Head of caudate nucleus (tissue), 42 donors: Measurements from ENCODE around the gene MBD5.

Source experiments
- DNase-seq, 42 donors: peaks; one replicate each; pipeline versions ENCODE4 v3.0.0 to v3.0.0-alpha.2; 2020 to 2021; ENCODE audit warnings: mixed read lengths in 7 of 42
- intact Hi-C: fragments of 100-400 bp; cut with DNase I; formaldehyde crosslinking; loops from one replicate; pipeline ENCODE4 v1.15.0; 2022

Gene MBD5

DNA sequence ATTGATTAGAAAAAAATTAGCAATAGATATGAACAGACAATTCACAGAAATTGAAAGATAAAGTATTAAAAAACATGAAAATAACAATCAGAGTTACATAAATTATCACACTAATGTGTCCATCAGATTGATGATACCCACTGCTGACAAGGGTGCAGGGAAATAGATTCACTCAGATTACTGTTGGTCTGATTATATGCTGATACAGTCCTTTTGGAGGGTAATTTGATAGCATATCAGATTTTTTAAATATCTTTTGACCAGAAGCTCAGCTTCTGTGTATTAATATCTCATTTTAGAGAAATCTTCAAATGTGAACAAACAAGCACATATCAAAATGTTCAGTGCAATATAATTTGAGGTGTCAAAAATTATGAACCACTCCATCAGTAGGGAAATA is 465.8 kb downstream of the MBD5 start:
- intact Hi-C loops, result no loop called here
- DNase-seq, result no peak

GRCh38 chr2:148487439-148487838 is 466.5 kb downstream of the MBD5 start:
- intact Hi-C loops, result no loop called here
- no peak for DNase-seq

DNA sequence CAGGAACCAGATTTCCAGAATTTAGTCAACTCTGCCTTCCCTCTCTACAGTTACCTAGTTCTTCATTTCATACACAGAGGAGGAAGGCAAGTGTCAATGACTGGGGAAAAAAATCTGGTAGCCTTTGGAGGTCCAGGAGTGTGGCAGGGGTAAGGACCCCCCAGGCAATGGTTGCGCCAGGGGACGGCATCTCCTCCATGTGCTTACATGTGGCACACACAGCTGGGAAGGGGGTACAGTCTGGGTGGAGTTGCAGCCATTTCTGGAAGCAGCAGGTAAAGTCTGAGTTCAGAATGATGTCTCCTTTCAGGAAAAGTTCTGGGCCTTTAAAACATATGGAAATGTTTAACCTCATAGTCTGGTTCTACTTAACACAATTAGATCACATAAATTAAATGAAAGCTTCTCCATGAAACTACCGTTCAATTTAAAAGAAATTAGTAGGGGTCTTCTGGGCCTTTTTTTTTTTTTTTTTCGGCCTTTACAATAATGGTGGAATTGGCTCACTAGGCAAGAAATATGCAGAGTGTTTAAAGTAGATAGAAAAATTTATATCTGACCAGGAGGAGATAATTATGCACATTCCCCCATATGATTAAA is 470.0 kb downstream of the MBD5 start:
- DNase-seq, result no peak
- intact Hi-C loops, result no loop called here

- no peak for DNase-seq
- intact Hi-C loops, result no loop called here
Observed at GRCh38 chr2:148493822-148494563, 473.1 kb downstream of the MBD5 start.

GRCh38 chr2:148495586-148495985 is 474.7 kb downstream of the MBD5 start:
- intact Hi-C loops, result no loop called here
- DNase-seq, result no peak

- no peak for DNase-seq
- intact Hi-C loops, result no loop called here
Observed at GRCh38 chr2:148501545-148501944, 480.7 kb downstream of the MBD5 start.

DNA sequence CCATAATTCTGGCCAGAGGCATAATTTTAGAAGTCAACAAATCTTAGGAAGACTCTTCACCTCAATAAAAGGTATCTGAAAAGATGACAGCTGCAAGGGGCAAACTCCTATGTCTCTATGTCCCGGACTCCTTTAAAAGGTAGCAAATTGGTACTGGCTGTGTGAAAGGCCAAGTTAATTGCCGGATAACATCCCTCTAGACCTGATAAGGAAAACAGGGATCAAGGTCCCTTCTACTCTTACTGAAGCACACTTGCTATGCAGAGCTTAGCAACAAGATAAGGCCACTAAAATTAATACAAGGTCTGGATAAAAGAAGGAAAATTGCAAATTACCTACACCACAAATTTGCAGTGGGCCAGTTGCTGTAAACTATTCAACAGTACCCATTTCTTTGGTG is 482.6 kb downstream of the MBD5 start:
- intact Hi-C loops, result no loop called here
- DNase-seq, result no peak

DNA sequence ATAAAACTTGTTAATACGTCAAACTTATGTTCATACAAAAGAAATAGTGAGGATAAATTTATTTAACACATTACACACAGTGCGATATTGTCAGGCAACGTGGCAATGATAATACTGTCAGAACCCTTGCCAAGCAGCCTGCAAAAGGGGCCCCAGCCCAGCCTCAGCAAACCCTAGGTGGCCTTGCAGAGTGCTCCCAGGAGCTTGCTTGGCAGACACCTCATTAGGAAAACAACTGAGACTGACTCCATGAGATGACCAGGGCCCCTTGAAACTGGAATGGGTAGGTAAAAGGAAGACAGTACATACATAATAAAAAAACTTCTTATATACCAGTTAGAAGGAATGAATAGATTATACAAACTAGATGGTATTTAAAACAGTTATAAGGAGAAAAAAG is 487.1 kb downstream of the MBD5 start:
- intact Hi-C loops, result no loop called here
- no peak for DNase-seq

DNA sequence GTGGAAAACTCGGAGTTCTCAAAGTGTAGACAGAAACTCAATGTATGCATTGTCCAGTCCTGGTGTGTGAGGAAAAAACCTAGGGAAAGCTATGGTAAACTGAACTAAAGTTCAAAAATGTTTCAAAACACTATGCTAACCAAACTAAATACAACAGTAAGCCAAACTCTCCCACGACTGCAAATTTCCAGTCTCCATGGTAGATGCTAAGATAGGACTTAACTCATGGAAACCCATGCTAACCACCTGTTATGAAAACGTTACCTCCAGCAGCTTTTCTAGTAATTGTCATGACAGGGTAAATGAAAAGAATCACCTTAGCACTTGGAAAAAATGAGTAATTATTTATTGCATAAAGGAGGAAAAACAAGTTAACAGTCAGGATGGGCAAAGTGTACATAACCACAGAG is 488.0 kb downstream of the MBD5 start:
- no peak for DNase-seq
- intact Hi-C loops, result no loop called here

DNA sequence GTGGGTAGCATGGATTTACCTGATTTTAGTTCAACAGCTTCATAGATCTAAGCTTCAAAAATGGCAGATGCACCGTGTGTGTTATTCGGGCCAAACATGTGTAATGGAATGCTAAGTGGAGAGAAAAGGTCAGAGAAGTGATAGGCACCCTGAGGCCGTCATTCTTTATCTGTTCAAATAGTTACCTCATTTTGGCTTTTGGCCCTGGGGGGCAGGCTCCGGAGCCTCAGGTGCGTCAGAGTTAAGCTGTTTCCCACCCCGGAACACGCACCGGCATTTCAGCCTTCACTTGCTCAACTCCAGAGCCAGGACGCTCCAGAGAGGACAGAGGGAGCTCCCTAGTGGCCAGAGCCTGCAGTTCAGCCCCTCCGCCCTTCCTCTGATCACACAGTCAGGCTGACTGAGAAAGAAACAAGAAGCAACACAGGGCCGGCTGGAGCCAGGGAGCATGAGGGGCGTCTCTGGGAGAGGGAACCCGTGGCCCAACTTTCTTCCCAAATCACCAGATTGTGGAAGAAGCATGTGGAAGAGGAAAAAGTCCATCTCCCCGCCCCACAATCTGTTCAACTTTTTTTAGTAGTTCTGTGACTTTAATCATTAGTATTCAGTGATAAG is 488.5 kb downstream of the MBD5 start:
- peak; percentile 59 to 91 (median 80) for DNase-seq
- intact Hi-C loops, result no loop called here

DNA sequence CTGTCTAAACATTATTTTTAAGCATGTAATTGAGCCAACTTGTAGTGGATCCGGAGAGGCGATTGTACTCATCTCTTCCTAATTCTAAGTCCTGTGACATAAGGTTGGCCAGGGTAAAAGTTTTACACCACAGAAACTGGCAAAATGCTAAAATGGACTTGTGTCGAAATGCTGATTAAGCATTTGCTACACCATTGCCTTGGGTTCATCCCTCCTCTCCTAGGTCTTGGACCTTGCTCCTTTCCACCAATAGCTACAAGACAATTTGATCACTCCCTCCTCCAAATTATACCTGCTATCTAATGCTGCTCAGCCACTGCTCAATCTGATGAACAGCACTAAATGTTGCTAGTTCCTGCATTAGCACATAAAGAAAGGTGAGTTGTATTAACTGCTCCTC is 491.0 kb downstream of the MBD5 start:
- DNase-seq, result no peak
- intact Hi-C loops, result loop anchor here (5.0 kb wide), 1 partner anchor 575 kb away; no protein-coding TSS in a partner anchor

DNA sequence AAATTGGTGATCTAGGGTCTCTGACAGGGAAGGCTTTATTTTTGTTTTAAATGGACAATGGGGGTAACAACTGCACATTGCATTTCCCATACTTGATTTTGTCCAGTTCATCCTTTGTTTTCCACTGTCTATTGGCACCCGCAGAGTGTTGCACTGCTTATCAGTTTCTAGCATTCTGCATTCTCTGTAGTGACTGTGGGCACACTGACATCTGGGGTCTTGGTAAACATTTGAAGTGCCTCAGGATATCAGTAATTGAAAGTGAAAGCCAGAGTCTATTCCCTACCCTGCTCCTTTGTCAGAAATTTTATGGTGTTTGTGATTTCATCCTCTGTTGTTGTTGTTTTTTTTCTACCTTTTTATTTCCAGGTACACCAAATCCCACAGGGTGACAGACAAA is 491.6 kb downstream of the MBD5 start:
- no peak for DNase-seq
- intact Hi-C loops, result loop anchor here (5.0 kb wide), 1 partner anchor 575 kb away; no protein-coding TSS in a partner anchor

DNA sequence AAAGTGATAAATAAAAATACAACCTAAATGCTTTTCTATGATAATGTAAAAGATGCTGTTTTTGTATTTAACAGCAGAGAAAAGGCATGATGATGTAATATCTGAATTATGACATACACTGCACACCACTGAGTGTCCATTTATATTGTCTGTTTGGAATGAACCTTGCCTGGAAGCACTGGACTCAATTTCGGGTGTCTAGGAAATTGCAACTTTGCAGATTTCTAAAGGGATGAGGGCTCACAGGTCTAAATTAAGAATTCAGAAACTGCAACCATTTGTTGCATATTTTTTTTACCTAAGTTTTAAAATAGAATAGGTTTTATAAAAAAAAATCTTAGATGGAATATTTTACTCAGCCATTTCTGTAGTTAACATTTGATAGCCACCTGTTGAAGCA is 492.5 kb downstream of the MBD5 start:
- DNase-seq, result no peak
- intact Hi-C loops, result loop anchor here (5.0 kb wide), 1 partner anchor 576 kb away; no protein-coding TSS in a partner anchor

- intact Hi-C loops, result no loop called here
- DNase-seq, result no peak
Observed at GRCh38 chr2:148515120-148515519, 494.2 kb downstream of the MBD5 start.

GRCh38 chr2:148515976-148516375 is 495.1 kb downstream of the MBD5 start:
- intact Hi-C loops, result no loop called here
- no peak for DNase-seq

- no peak for DNase-seq
- intact Hi-C loops, result no loop called here
Observed at GRCh38 chr2:148517296-148517695, 496.4 kb downstream of the MBD5 start.

- no peak for DNase-seq
- intact Hi-C loops, result no loop called here
Observed at GRCh38 chr2:148517822-148518221, 496.9 kb downstream of the MBD5 start.

DNA sequence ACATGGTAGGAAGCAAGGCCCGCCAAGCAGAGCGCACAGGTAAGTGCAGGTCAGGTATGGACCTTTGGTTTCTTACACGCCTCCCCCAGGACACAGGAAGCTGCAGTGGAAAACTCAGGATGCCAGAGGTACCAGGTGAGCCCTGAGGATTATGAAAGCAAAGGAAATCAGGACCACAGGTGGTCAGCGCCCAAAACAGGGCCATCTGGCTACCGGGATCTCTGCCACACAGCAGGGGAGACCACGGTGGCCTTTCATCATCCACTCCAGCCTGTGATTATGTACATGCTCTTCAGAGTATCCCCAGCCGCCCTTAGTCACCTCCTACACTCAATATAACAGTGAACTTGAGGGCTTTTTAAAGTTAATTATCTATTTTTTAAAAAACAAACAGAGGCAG is 498.1 kb downstream of the MBD5 start:
- DNase-seq, result no peak
- intact Hi-C loops, result no loop called here

DNA sequence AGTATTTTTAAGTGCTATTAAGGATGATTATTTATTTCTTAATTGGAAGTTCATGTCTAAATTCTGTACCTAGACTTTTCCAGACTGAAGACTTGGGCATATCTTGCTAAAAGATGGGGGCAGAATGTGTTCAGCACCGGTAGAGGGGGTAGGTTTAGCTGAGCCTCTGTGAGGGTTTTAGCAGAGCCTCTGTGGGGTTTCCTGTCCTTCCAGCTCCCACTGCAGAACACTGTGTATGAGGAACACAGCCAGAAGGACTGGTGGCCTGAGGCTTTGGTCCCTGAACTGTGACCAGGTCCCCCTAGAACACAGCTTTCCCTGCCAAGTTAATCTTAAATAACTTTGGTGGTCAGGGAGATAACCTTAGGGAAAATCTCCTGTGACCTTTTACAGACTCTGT is 500.3 kb downstream of the MBD5 start:
- DNase-seq, result no peak

GRCh38 chr2:148523315-148523714 is 502.4 kb downstream of the MBD5 start:
- intact Hi-C loops, result no loop called here
- DNase-seq, result no peak

More for the DNA sequence above, 500.3 kb downstream of the MBD5 start:
- intact Hi-C loops, result no loop called here

- DNase-seq, result no peak
- intact Hi-C loops, result no loop called here
Observed at GRCh38 chr2:148524519-148524919, 503.6 kb downstream of the MBD5 start.
